GM12875 (cell line): ENCODE data around the gene LAPTM5.

Experiments used
- H3K4me3 ChIP-seq: one replicate; pipeline ENCODE4 v1.5.1; 2011; ENCODE audit warnings: low read depth, low read length, control low read depth
- CTCF ChIP-seq: IDR thresholded peaks from 2 replicates; pipeline ENCODE4 v1.5.1; 2011; ENCODE audit warnings: low read depth, mild to moderate bottlenecking, control low read depth, inconsistent platforms, low read length, moderate library complexity, borderline replicate concordance; ENCODE audit not compliant: insufficient read depth

LAPTM5 gene

DNA sequence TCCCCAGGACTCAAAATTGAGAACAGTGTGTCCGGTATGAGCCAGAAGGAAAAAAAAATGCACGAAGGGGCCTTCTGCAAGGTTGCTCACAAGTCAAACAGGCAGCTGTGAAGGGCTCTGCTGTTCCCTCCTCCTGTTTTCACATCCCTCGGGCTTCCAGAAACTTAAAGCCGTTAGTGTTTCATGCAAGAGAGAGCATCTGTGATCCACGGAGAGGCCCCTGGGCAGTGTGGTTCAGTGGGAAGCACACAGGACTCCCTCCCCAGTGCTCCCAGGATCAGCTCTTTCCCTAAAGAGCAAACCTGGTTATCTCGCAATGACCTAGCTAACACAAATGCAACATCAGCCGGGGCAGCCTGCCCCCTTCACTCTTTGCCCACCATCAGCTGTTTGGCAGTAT, 31.3 kb downstream of the LAPTM5 start:
- H3K4me3 ChIP-seq, result no peak overlapping the region
- no peak for TF ChIP-seq CTCF

DNA sequence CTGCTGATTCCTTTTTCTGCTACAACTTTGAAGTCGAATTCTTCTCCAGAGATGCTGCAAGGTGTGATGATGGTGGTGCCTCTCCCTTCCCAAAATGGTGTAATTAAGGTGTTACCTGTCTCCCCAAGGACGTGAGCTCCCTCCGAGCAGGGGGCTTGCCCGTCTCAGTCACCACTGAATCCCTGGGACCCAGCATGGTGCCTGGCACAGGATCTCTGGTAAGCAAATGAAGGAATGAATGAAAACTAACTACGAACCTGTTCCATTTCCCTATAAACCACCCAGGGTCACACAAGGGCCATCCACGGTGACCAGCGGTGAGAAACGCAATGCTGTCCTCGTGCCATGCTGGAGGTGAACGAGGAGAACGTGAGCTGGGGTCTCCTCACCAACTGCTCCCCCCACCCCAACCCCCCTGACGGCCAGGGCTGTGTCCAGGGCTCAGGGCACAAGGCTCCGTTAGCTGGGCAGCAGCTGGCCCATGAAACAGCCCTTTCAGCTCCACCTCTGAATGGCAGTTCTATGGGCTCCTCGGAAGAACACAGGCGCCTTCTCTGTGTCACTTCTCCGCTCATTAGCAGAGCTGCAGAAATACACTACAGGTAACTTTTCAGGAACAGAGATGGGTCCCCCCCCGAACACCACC, 32.0 kb downstream of the LAPTM5 start:
- no peak overlapping the region for H3K4me3 ChIP-seq
- TF ChIP-seq CTCF, result no peak

GRCh38 chr1:30724655-30725421, 32.7 kb downstream of the LAPTM5 start:
- no peak overlapping the region for H3K4me3 ChIP-seq
- TF ChIP-seq CTCF, result no peak

GRCh38 chr1:30724175-30724574, 33.4 kb downstream of the LAPTM5 start:
- no peak overlapping the region for H3K4me3 ChIP-seq
- TF ChIP-seq CTCF, result peak; percentile 33; the same call in 1 of the 2 replicates

DNA sequence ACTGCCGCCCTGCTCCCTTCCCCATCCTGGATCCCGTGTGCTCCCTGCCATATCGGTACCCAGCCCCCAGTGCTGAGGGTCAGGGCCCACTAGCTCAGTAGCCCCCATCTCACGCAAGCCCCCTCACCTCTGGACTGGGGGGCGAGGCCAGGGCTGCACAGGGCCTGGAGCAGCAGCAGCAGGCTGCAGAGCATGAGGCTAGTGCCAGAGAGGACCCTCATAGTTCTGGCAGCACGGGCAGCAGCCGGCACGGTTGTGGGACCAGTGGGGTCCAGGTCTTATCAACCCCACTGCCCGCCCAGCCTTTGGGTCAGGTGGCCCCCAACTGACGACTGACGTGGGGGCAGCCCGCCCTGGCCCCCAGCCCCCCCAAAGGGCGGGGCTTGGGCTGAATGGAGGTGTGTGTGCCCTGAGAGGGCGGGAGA, 34.2 kb downstream of the LAPTM5 start, which contains the start of gene MATN1:
Gene MATN1 (minus strand): TSS at position 255 of the 425 bp plus-strand sequence. CDS start 34 bp downstream, at position 221.
- H3K4me3 ChIP-seq, result no peak within 1 kb of the TSS
- TF ChIP-seq CTCF, result no peak

DNA sequence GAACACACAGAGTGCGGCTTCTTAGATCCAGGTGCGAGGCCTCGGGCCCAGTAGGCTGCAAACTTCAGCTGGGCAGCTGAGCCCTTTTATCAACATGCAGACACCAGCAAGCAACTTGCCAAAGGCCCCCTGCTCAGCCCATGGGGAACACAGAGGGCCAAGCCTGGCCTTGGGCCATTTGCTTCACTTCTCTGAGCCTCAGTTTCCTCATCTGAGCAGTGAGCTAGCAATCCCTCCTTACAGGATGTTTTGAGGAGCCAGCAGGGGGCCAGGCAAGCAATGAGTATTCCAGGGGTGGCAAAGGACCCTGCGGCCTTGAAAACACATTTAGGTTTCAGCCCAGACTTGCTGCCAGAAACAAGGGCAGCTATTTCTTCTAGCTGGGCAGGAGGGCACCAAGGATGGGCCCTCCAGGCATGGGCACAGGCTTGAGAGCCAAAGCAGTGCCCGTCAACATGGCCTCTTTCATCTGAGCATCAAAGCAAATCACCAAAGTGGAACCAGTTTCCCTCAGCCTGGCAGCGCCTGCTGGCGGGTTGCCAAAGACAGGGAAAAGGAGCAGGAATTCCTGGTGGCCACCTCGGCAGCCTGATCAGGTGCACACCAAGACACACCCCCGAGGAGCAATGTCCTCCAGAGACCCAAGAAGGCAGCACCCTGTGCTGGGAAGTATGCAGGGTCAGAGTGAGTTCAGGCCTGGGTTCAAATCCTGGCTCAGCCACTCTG, 35.6 kb downstream of the LAPTM5 start:
- H3K4me3 ChIP-seq, result no peak overlapping the region
- no peak for TF ChIP-seq CTCF
